ENCODE measurements around the gene CXADR. TPM values are rescaled to one million over a fixed set of nuclear protein-coding genes. Genes with fewer than 3 reads are reported as not detected.

The CXADR gene
- total and polyA plus RNA-seq, 9 of the 15 experiments (the other 6 are each of a cell fraction or from before 2014, with no cell fraction given) = 0.01 to 0.41 (median 0.14) TPM

GRCh38 chr21:17612565-17613241 lies 99.9 kb downstream of the CXADR start, which contains the start of gene BTG3 (continued):
- TF ChIP-seq ZNF318 (IDR thresholded peaks at IDR 0.05; ENCODE audit: borderline replicate concordance in 1 of 2, low read depth in 1 of 2) (no peak), GATA2 (CRISPR knock-in tag; IDR thresholded peaks at IDR 0.05) (no peak)
- TF ChIP-seq, protein P1, sequence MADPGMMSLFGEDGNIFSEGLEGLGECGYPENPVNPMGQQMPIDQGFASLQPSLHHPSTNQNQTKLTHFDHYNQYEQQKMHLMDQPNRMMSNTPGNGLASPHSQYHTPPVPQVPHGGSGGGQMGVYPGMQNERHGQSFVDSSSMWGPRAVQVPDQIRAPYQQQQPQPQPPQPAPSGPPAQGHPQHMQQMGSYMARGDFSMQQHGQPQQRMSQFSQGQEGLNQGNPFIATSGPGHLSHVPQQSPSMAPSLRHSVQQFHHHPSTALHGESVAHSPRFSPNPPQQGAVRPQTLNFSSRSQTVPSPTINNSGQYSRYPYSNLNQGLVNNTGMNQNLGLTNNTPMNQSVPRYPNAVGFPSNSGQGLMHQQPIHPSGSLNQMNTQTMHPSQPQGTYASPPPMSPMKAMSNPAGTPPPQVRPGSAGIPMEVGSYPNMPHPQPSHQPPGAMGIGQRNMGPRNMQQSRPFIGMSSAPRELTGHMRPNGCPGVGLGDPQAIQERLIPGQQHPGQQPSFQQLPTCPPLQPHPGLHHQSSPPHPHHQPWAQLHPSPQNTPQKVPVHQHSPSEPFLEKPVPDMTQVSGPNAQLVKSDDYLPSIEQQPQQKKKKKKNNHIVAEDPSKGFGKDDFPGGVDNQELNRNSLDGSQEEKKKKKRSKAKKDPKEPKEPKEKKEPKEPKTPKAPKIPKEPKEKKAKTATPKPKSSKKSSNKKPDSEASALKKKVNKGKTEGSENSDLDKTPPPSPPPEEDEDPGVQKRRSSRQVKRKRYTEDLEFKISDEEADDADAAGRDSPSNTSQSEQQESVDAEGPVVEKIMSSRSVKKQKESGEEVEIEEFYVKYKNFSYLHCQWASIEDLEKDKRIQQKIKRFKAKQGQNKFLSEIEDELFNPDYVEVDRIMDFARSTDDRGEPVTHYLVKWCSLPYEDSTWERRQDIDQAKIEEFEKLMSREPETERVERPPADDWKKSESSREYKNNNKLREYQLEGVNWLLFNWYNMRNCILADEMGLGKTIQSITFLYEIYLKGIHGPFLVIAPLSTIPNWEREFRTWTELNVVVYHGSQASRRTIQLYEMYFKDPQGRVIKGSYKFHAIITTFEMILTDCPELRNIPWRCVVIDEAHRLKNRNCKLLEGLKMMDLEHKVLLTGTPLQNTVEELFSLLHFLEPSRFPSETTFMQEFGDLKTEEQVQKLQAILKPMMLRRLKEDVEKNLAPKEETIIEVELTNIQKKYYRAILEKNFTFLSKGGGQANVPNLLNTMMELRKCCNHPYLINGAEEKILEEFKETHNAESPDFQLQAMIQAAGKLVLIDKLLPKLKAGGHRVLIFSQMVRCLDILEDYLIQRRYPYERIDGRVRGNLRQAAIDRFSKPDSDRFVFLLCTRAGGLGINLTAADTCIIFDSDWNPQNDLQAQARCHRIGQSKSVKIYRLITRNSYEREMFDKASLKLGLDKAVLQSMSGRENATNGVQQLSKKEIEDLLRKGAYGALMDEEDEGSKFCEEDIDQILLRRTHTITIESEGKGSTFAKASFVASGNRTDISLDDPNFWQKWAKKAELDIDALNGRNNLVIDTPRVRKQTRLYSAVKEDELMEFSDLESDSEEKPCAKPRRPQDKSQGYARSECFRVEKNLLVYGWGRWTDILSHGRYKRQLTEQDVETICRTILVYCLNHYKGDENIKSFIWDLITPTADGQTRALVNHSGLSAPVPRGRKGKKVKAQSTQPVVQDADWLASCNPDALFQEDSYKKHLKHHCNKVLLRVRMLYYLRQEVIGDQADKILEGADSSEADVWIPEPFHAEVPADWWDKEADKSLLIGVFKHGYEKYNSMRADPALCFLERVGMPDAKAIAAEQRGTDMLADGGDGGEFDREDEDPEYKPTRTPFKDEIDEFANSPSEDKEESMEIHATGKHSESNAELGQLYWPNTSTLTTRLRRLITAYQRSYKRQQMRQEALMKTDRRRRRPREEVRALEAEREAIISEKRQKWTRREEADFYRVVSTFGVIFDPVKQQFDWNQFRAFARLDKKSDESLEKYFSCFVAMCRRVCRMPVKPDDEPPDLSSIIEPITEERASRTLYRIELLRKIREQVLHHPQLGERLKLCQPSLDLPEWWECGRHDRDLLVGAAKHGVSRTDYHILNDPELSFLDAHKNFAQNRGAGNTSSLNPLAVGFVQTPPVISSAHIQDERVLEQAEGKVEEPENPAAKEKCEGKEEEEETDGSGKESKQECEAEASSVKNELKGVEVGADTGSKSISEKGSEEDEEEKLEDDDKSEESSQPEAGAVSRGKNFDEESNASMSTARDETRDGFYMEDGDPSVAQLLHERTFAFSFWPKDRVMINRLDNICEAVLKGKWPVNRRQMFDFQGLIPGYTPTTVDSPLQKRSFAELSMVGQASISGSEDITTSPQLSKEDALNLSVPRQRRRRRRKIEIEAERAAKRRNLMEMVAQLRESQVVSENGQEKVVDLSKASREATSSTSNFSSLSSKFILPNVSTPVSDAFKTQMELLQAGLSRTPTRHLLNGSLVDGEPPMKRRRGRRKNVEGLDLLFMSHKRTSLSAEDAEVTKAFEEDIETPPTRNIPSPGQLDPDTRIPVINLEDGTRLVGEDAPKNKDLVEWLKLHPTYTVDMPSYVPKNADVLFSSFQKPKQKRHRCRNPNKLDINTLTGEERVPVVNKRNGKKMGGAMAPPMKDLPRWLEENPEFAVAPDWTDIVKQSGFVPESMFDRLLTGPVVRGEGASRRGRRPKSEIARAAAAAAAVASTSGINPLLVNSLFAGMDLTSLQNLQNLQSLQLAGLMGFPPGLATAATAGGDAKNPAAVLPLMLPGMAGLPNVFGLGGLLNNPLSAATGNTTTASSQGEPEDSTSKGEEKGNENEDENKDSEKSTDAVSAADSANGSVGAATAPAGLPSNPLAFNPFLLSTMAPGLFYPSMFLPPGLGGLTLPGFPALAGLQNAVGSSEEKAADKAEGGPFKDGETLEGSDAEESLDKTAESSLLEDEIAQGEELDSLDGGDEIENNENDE (IDR thresholded peaks at IDR 0.05; ENCODE audit: low read depth, low read length) = no peak

Data from K562 (cell line).